ENCODE results near the gene CCM2L.

GRCh38 chr20:32021091-32021490, 10.9 kb downstream of the CCM2L start:
- TF ChIP-seq EZH2phosphoT487 (IDR thresholded peaks at IDR 0.05; ENCODE audit: borderline replicate concordance, low read depth) (no peak), EP300 (IDR thresholded peaks at IDR 0.05; ENCODE audit: borderline replicate concordance in 1 of 2, low read depth in 1 of 2, low read length in 1 of 2) (no peak), ELF1 (IDR thresholded peaks at IDR 0.05) (no peak), GABPA (IDR thresholded peaks at IDR 0.05; ENCODE audit: low read depth) (no peak), FOSL2 (IDR thresholded peaks at IDR 0.05; ENCODE audit: borderline replicate concordance, low read depth) (no peak), TCF12 (IDR thresholded peaks at IDR 0.05) (no peak), MEF2A (IDR thresholded peaks at IDR 0.05; ENCODE audit: borderline replicate concordance, low read depth) (no peak), RCOR1 (IDR thresholded peaks at IDR 0.05; ENCODE audit: low read length) (no peak), RAD21 (IDR thresholded peaks at IDR 0.05; ENCODE audit: low read length) (no peak)
- TF ChIP-seq, protein P1, sequence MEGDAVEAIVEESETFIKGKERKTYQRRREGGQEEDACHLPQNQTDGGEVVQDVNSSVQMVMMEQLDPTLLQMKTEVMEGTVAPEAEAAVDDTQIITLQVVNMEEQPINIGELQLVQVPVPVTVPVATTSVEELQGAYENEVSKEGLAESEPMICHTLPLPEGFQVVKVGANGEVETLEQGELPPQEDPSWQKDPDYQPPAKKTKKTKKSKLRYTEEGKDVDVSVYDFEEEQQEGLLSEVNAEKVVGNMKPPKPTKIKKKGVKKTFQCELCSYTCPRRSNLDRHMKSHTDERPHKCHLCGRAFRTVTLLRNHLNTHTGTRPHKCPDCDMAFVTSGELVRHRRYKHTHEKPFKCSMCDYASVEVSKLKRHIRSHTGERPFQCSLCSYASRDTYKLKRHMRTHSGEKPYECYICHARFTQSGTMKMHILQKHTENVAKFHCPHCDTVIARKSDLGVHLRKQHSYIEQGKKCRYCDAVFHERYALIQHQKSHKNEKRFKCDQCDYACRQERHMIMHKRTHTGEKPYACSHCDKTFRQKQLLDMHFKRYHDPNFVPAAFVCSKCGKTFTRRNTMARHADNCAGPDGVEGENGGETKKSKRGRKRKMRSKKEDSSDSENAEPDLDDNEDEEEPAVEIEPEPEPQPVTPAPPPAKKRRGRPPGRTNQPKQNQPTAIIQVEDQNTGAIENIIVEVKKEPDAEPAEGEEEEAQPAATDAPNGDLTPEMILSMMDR (IDR thresholded peaks at IDR 0.05) = no peak

Data from SK-N-SH (cell line).